GM12878 (cell line): Measurements from ENCODE around the gene HPSE2.

Experiments
- CTCF ChIP-seq, 3 experiments: IDR thresholded peaks in 2 of 3; conservative IDR thresholded peaks in 1 of 3; 2 replicates each; pipeline ENCODE4 v1.5.1; 2011; ENCODE audit warnings: low read depth in 3 of 3, low read length in 3 of 3, mild to moderate bottlenecking in 3 of 3, control low read depth in 2 of 3, moderate library complexity in 2 of 3, inconsistent platforms in 1 of 3, mixed read lengths in 1 of 3; ENCODE audit not compliant: control insufficient read depth in 2 of 3, insufficient read depth in 1 of 3; ENCODE audit errors: extremely low read depth in 1 of 3
- ZZZ3 ChIP-seq: IDR thresholded peaks from 2 replicates; pipeline ENCODE4 v1.6.1; 2011; ENCODE audit warnings: low read depth; ENCODE audit not compliant: control insufficient read depth, insufficient read length

GRCh38 chr10:98430427-98430826 lies 805.2 kb downstream of the HPSE2 start:
- TF ChIP-seq CTCF (IDR thresholded peaks at IDR 0.05 in 2 of 3, conservative IDR thresholded peaks at IDR 0.05 in 1 of 3; ENCODE audit: control insufficient read depth in 2 of 3, extremely low read depth in 1 of 3, insufficient read depth in 1 of 3, low read depth in 3 of 3, low read length in 3 of 3) = no peak
- no peak for TF ChIP-seq ZZZ3
